Endothelial cell (in vitro differentiated cells): ENCODE results near the gene DDX3Y. TPM values are rescaled to one million over a fixed set of nuclear protein-coding genes. Genes with fewer than 3 reads are reported as not detected.

Experiments
- DNase-seq: peaks from one replicate; pipeline ENCODE4 v3.0.0; 2021; ENCODE audit warnings: low spot score
- H3K27ac Mint-ChIP-seq: one replicate; pipeline ENCODE4 v1.8.0; 2021; ENCODE audit warnings: mixed read lengths, inconsistent platforms; ENCODE audit not compliant: unreplicated experiment
- H3K27me3 Mint-ChIP-seq: one replicate; pipeline ENCODE4 v1.8.0; 2021; ENCODE audit warnings: mild to moderate bottlenecking, moderate library complexity, mixed read lengths, inconsistent platforms; ENCODE audit not compliant: unreplicated experiment
- H3K36me3 Mint-ChIP-seq: one replicate; pipeline ENCODE4 v1.8.0; 2021; ENCODE audit warnings: mild to moderate bottlenecking, low read depth, mixed read lengths, inconsistent platforms; ENCODE audit not compliant: unreplicated experiment
- H3K4me1 Mint-ChIP-seq: one replicate; pipeline ENCODE4 v1.8.0; 2021; ENCODE audit warnings: mild to moderate bottlenecking, mixed read lengths, inconsistent platforms; ENCODE audit not compliant: unreplicated experiment
- H3K4me3 Mint-ChIP-seq: one replicate; pipeline ENCODE4 v1.8.0; 2021; ENCODE audit warnings: mild to moderate bottlenecking, mixed read lengths, inconsistent platforms; ENCODE audit not compliant: unreplicated experiment
- H3K9me3 Mint-ChIP-seq: one replicate; pipeline ENCODE4 v1.8.0; 2021; ENCODE audit warnings: mixed read lengths, inconsistent platforms; ENCODE audit not compliant: unreplicated experiment
- total RNA-seq: library from RNA; stranded (reverse); fragmentation: NEBNext Ultra II Directional; extraction: Animal tissue kit (Norgen Biotek cat#: 25700); gene quantifications from one replicate; pipeline ENCODE4 v1.2.1, GENCODE V29; 2021; ENCODE audit not compliant: unreplicated experiment
- TF ChIP-seq, protein P1 (sequence below): fragments of 200-600 bp; sonication (generic); IDR thresholded peaks from one replicate; pipeline ENCODE4 v1.5.0; 2021; ENCODE audit warnings: antibody characterized with exemption; ENCODE audit not compliant: unreplicated experiment

The DDX3Y gene
- total RNA-seq, 1 donor from 2014 or later, result 48.9 TPM

DNA sequence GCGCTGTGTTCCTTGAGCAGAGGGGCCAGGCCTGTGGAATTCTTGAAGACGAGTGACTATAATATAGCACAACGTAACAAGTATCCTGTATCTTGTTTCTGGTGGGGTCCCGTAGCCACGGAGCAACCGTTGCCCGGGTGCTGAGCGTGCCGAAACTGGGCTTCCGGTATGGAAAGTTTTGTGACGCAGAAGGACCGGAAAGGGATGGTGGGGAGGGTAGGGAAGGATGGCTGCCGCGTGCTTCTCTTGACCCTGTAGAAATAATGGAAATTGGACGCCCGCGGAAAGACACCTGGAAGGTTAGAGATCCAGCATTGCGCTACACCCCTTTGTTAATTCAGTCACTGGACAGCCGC is 827 bp downstream of the DDX3Y start:
- Mint-ChIP-seq H3K4me1 (peaks cover 6% of the 10 kb centered on the region), H3K27ac (peak overlapping the region; percentile 99), H3K4me3 (peak overlapping the region; percentile 96), H3K9me3 (no peaks in the 10 kb centered on the region), H3K36me3 (peaks cover 5% of the 10 kb centered on the region), H3K27me3 (peaks cover 9% of the 10 kb centered on the region)
- TF ChIP-seq, protein P1, sequence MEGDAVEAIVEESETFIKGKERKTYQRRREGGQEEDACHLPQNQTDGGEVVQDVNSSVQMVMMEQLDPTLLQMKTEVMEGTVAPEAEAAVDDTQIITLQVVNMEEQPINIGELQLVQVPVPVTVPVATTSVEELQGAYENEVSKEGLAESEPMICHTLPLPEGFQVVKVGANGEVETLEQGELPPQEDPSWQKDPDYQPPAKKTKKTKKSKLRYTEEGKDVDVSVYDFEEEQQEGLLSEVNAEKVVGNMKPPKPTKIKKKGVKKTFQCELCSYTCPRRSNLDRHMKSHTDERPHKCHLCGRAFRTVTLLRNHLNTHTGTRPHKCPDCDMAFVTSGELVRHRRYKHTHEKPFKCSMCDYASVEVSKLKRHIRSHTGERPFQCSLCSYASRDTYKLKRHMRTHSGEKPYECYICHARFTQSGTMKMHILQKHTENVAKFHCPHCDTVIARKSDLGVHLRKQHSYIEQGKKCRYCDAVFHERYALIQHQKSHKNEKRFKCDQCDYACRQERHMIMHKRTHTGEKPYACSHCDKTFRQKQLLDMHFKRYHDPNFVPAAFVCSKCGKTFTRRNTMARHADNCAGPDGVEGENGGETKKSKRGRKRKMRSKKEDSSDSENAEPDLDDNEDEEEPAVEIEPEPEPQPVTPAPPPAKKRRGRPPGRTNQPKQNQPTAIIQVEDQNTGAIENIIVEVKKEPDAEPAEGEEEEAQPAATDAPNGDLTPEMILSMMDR, result no peak
- DNase-seq, result peak; percentile 58

DNA sequence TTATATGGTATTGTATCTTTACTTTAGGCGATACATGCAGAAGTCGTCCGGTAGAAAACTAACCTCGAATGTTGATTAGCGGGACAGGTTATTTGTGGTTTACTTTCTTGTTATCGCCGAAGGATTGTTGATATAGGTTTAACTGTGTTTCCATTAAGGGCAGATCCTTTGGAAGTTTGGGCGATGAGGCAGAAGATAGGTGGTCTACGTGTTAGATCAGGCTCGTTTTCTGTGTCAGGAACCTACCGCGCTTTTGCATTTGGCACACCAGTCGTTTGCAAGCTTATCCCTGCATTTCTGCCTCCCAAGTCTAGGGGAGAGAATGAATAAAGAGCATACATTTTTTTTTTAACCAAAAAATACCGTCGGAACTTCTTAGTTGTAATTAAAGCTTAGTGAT is 1.2 kb downstream of the DDX3Y start:
- Mint-ChIP-seq H3K9me3 (no peaks in the 10 kb centered on the region), H3K36me3 (peaks cover 5% of the 10 kb centered on the region), H3K4me3 (peak overlapping the region; percentile 96), H3K4me1 (peaks cover 6% of the 10 kb centered on the region), H3K27ac (peak overlapping the region; percentile 99), H3K27me3 (peaks cover 9% of the 10 kb centered on the region)
- TF ChIP-seq, protein P1, result no peak
- no peak for DNase-seq

DNA sequence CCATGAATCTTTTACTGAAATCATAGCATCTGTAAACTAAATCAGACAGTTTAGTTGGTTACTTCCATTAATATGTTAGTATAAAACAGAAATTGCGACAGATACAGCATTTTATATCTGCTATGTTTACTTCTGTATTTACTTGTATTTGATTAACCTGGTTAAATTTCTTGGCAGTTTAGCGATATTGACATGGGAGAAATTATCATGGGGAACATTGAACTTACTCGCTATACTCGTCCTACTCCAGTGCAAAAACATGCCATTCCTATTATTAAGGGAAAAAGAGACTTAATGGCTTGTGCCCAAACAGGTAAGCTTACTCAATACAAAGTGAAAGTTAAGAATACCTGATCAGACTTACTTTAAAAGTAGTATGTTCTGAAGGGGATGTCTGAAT is 8.9 kb downstream of the DDX3Y start:
- H3K27ac Mint-ChIP-seq, result no peak overlapping the region
- no peaks in the 10 kb centered on the region for H3K4me1 Mint-ChIP-seq
- no peak overlapping the region for H3K4me3 Mint-ChIP-seq
- no peaks in the 10 kb centered on the region for H3K27me3 Mint-ChIP-seq
- DNase-seq, result no peak
- TF ChIP-seq, protein P1, result no peak
- peaks cover 14% of the 10 kb centered on the region for H3K36me3 Mint-ChIP-seq
- H3K9me3 Mint-ChIP-seq, result no peaks in the 10 kb centered on the region

DNA sequence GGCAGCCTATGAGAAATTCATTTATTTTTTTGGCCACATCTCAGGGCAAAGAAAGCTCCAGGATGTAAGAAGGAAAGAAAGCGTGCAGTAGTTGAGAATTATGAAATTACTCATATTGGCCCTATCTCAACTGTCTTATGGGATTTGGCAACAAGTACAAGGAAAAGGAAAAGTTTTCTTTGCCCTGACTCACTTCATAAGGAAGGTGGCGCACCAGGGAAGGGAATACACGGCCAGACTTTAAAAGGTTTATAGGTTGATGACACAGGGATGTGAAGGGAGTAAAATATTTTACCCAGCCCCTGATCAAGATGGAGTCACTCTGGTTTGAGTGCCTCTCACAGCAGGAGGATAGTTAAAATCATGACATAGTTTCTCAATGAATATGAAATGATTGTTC is 23.4 kb downstream of the DDX3Y start:
- Mint-ChIP-seq H3K9me3 (no peaks in the 10 kb centered on the region), H3K27me3 (no peaks in the 10 kb centered on the region)
- no peak for DNase-seq

More for the DNA sequence above, 23.4 kb downstream of the DDX3Y start:
- peaks cover 9% of the 10 kb centered on the region for H3K4me1 Mint-ChIP-seq
- no peak overlapping the region for H3K4me3 Mint-ChIP-seq
- H3K36me3 Mint-ChIP-seq, result no peaks in the 10 kb centered on the region
- TF ChIP-seq, protein P1, result no peak
- H3K27ac Mint-ChIP-seq, result no peak overlapping the region
